ENCODE results near the gene METTL9. TPM values are rescaled to one million over a fixed set of nuclear protein-coding genes. Genes with fewer than 3 reads are reported as not detected.
"Not testable (repeated sequence)": the region's sequence is repeated elsewhere in the genome, so short reads cannot be mapped to it uniquely, and the experiment has no call there.

METTL9 gene
- total and polyA plus RNA-seq, 7 donors = 56.0 to 155 (median 108) TPM

DNA sequence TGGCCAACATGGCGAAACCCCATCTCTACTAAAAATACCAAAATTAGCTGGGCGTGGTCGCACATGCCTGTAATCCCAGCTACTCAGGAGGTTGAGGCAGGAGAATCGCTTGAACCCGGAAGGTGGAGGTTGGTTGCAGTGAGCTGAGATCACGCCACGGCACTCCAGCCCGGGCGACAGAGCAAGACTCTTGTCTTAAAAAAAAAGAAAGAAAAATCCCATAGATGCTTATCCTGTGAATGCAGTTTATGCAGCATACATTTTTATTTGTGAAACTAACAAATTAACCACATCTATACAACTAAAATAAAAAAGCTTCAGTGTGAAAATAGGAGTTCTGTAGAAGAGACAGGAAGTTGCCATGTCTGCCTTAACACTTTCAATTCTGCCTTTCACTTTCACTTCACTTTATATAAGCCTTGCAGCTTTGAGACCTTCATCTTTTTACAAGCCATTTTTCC, 45.9 kb downstream of the METTL9 start:
- 43 to 82% methylated on average over 9 of the region's 9 CpGs for WGBS, 2 donors
- Histone ChIP-seq H3K36me3 (peaks cover 0 to 3% (median 0%) of the 10 kb centered on the region in 4 donors), H3K9me3 (no peaks in the 10 kb centered on the region), H3K27ac (peak overlapping the region; percentile 49 to 55 (median 50)), H3K4me3 (peak overlapping the region in 3 of 4 donors; percentile 23 to 33 (median 30)), H3K4me1 (peaks cover 0 to 25% (median 8%) of the 10 kb centered on the region in 4 donors), H3K27me3 (no peaks in the 10 kb centered on the region)
- TF ChIP-seq EP300 (IDR thresholded peaks at IDR 0.05) (no peak), POLR2AphosphoS5 (IDR thresholded peaks at IDR 0.05) (no peak), POLR2A (IDR thresholded peaks at IDR 0.05) (no peak)
- TF ChIP-seq, protein P1, sequence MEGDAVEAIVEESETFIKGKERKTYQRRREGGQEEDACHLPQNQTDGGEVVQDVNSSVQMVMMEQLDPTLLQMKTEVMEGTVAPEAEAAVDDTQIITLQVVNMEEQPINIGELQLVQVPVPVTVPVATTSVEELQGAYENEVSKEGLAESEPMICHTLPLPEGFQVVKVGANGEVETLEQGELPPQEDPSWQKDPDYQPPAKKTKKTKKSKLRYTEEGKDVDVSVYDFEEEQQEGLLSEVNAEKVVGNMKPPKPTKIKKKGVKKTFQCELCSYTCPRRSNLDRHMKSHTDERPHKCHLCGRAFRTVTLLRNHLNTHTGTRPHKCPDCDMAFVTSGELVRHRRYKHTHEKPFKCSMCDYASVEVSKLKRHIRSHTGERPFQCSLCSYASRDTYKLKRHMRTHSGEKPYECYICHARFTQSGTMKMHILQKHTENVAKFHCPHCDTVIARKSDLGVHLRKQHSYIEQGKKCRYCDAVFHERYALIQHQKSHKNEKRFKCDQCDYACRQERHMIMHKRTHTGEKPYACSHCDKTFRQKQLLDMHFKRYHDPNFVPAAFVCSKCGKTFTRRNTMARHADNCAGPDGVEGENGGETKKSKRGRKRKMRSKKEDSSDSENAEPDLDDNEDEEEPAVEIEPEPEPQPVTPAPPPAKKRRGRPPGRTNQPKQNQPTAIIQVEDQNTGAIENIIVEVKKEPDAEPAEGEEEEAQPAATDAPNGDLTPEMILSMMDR (IDR thresholded peaks at IDR 0.05) = no peak
- no peak for DNase-seq
- intact Hi-C loops (cut with DNase I) = no loop called here

DNA sequence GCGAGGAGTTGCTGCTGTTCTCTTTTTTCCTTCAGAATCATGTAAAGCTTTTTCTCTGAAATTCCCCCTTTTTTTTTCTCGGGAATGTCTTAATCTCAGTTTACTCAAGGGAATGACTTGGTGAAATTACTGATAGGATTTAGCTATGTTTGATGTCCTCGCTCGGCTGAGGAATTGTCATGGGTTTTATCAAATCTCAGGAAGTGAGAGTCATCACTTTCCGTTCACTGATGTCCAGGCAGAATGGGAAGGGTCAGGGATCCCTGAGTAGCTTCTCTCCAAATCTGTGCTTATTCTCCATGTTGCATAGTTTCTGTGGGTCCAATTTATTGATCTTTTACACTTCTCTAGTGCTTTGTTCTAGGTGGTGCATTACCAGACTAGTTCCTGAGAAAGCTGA, 46.7 kb downstream of the METTL9 start:
- DNase-seq = no peak
- WGBS, 2 donors = 66 to 84% methylated on average over 5 of the region's 5 CpGs
- peak overlapping the region; percentile 49 to 55 (median 50) for H3K27ac ChIP-seq
- TF ChIP-seq, protein P1 (IDR thresholded peaks at IDR 0.05) = no peak
- TF ChIP-seq EP300 (IDR thresholded peaks at IDR 0.05) (no peak), POLR2AphosphoS5 (IDR thresholded peaks at IDR 0.05) (no peak), POLR2A (IDR thresholded peaks at IDR 0.05) (no peak)
- peaks cover 0 to 3% (median 0%) of the 10 kb centered on the region in 4 donors for H3K36me3 ChIP-seq
- intact Hi-C loops (cut with DNase I) = no loop called here
- H3K9me3 ChIP-seq = no peaks in the 10 kb centered on the region
- peaks cover 0 to 25% (median 8%) of the 10 kb centered on the region in 4 donors for H3K4me1 ChIP-seq
- no peaks in the 10 kb centered on the region for H3K27me3 ChIP-seq
- peak overlapping the region in 3 of 4 donors; percentile 23 to 33 (median 30) for H3K4me3 ChIP-seq

DNA sequence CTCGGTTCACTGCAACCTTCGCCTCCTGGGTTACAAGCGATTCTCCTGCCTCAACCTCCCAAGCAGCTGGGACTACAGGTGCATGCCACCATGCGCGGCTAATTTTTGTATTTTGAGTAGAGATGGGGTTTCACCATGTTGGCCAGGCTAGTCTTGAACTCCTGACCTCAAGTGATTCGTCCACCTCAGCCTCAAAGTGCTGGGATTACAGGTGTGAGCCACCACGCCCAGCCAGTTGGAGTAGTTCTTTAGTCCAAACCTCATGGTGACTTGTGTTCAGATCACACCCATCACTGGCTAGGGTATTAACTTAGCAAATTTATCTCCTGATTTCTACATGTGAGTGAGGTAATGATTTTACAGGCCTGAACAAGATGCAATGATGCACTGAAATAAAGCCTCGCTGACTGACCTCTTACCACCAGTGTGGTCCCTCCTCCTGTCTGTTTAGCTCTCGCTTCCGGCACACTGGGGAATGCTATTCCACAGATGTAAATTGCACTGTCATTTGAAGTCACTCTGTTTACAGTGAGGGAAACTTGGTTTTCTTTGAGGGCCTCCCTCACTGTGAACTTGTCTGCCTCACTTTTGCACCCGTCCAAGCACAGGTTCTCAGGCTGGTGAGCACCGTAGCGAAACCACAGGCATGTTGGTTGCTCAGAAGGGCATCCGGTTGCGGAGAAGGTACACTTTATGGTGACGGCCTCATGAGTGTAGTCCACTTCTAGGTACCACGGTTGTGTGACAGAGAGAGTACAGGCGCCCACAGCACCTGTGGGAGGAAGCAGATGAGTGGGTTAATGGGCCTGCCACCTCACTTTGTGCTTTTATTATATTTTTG, 47.6 kb downstream of the METTL9 start:
- no peaks in the 10 kb centered on the region for H3K27me3 ChIP-seq
- 69 to 84% methylated on average over 18 of the region's 18 CpGs for WGBS, 2 donors
- DNase-seq = no peak
- H3K27ac ChIP-seq = peak overlapping the region in 1 of 4 donors; percentile 55
- intact Hi-C loops (cut with DNase I) = no loop called here
- H3K4me1 ChIP-seq = peaks cover 0 to 25% (median 8%) of the 10 kb centered on the region in 4 donors
- H3K4me3 ChIP-seq = no peak overlapping the region
- H3K9me3 ChIP-seq = no peaks in the 10 kb centered on the region
- H3K36me3 ChIP-seq = peaks cover 0 to 3% (median 0%) of the 10 kb centered on the region in 4 donors
- TF ChIP-seq, protein P1 (IDR thresholded peaks at IDR 0.05) = no peak
- TF ChIP-seq POLR2A (IDR thresholded peaks at IDR 0.05) = no peak
- no peak for TF ChIP-seq POLR2AphosphoS5 (IDR thresholded peaks at IDR 0.05)
- no peak for TF ChIP-seq EP300 (IDR thresholded peaks at IDR 0.05)

DNA sequence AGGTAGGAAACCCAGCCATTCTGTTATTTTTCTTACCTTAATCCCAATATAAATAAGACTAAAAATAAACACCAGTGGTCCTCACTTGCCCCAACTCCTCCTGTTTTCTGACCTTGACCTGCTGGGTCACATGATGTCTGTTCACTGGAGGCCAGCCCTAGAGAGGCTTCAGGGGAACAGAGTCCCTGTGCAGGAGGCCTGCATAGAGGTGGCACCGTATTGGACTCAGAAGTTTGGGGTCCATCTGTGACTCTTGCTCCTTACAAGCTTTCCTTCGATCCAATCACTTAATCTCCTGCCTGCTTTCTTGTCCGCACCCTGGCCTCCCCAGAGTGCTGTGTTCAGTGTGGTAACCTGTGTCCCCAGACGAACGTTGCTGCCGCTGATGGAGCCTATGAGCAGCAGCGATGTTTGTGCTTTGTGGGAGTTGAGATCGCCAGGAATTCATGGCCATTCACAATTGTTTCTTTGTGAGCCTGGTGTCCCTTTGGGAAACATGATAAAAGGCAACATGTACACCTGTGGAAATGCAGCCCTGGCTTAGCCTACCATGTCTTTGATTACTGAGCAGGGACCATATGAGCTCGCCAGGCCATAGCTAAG, 48.3 kb downstream of the METTL9 start:
- TF ChIP-seq POLR2A (IDR thresholded peaks at IDR 0.05) (no peak), POLR2AphosphoS5 (IDR thresholded peaks at IDR 0.05) (no peak), EP300 (IDR thresholded peaks at IDR 0.05) (no peak)
- TF ChIP-seq, protein P1 (IDR thresholded peaks at IDR 0.05) = no peak
- 88 to 95% methylated on average over 9 of the region's 9 CpGs for WGBS, 2 donors
- no peak overlapping the region for H3K4me3 ChIP-seq
- no peak for DNase-seq
- intact Hi-C loops (cut with DNase I) = no loop called here
- H3K4me1 ChIP-seq = peaks cover 0 to 25% (median 8%) of the 10 kb centered on the region in 4 donors
- H3K27ac ChIP-seq = no peak overlapping the region
- H3K9me3 ChIP-seq = no peaks in the 10 kb centered on the region
- no peaks in the 10 kb centered on the region for H3K27me3 ChIP-seq
- H3K36me3 ChIP-seq = peaks cover 0 to 3% (median 0%) of the 10 kb centered on the region in 4 donors

DNA sequence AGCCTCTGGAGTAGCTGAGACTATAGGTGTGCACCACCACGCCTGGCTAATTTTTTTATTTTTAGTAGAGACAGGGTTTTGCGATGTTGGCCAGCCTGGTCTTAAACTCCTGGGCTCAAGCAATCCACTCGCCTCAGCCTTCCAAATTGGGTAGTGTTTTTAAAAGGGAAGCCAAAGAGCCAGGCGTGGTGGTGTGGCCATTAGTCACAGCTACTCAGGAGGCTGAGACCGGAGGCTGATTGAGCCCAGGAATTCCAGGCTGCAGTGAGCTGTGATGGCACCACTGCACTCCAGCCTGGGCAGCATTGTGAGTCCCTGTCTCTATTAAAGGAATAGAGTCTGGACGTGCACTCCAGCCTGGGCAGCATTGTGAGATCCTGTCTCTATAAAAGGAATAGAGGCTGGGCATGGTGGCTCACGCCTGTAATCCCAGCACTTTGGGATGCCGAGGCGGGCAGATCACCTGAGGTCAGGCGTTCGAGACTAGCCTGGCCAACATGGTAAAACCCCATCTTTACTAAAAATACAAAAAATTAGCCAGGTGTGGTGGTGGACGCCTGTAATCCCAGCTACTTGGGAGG, 50.5 kb downstream of the METTL9 start:
- H3K9me3 ChIP-seq; DNase-seq; H3K36me3 ChIP-seq; H3K4me3 ChIP-seq; intact Hi-C loops (cut with DNase I); H3K27me3 ChIP-seq; H3K27ac ChIP-seq: not testable (repeated sequence)
- 93 to 94% methylated on average over 12 of the region's 12 CpGs for WGBS, 2 donors
- H3K4me1 ChIP-seq = peaks cover 0 to 20% (median 8%) of the 10 kb centered on the region in 4 donors
